OCI-LY3 (cell line): ENCODE measurements around the gene TMEM17.

ENCODE experiments used
- H2AFZ ChIP-seq: fragments of 200-600, 300-600 bp; shearing (Covaris generic); 2 replicates; pipeline ENCODE4 v1.6.0; 2014; ENCODE audit warnings: antibody characterized with exemption, low read depth, low read length
- H3K27ac ChIP-seq: fragments of 200-600, 300-600 bp; sonication (generic); 2 replicates; pipeline ENCODE4 v1.5.1; 2014; ENCODE audit warnings: mild to moderate bottlenecking, low read length, moderate library complexity, mixed read lengths
- H3K27me3 ChIP-seq: fragments of 200-600, 300-600 bp; sonication (generic); 2 replicates; pipeline ENCODE4 v1.6.1; 2014; ENCODE audit warnings: low read depth, low read length, mixed read lengths
- H3K36me3 ChIP-seq: fragments of 200-600, 300-600 bp; sonication (generic); replicated peaks from 2 replicates; pipeline ENCODE3; 2014; ENCODE audit warnings: low read depth, low read length, mixed read lengths
- H3K4me1 ChIP-seq: fragments of 300-600, 200-600 bp; sonication (generic); 2 replicates; pipeline ENCODE4 v1.6.1; 2014; ENCODE audit warnings: low read length, mixed read lengths
- H3K4me2 ChIP-seq: fragments of 200-600, 300-600 bp; sonication (generic); 2 replicates; pipeline ENCODE4 v1.6.1; 2014; ENCODE audit warnings: low read length, mixed read lengths
- H3K4me3 ChIP-seq: fragments of 300-600, 200-600 bp; sonication (generic); 2 replicates; pipeline ENCODE4 v1.5.1; 2014; ENCODE audit warnings: antibody characterized with exemption, mild to moderate bottlenecking, low read length, moderate library complexity
- H3K79me2 ChIP-seq: fragments of 300-600, 200-600 bp; shearing (Covaris generic); 2 replicates; pipeline ENCODE4 v1.6.1; 2014; ENCODE audit warnings: mild to moderate bottlenecking, low read length, mixed read lengths
- H3K9ac ChIP-seq: fragments of 300-600, 200-600 bp; shearing (Covaris generic); 2 replicates; pipeline ENCODE4 v1.6.0; 2014; ENCODE audit warnings: mild to moderate bottlenecking, low read length, moderate library complexity
- H3K9me3 ChIP-seq: fragments of 200-600, 300-600 bp; shearing (Covaris generic); 2 replicates; pipeline ENCODE4 v1.6.1; 2014; ENCODE audit warnings: low read length, mixed read lengths; ENCODE audit not compliant: insufficient read depth
- H4K20me1 ChIP-seq: fragments of 200-600, 300-600 bp; sonication (generic); 2 replicates; pipeline ENCODE4 v1.6.1; 2016; ENCODE audit warnings: low read length, mixed read lengths; ENCODE audit not compliant: insufficient read depth
- EZH2phosphoT487 ChIP-seq: fragments of 200-600 bp; shearing (Covaris generic); IDR thresholded peaks from 2 replicates; pipeline ENCODE4 v1.6.1; 2018; ENCODE audit warnings: antibody characterized with exemption, mixed run types, low read depth
- TF ChIP-seq, protein P1 (sequence below): fragments of 200-600, 300-600 bp; sonication (generic); IDR thresholded peaks from 2 replicates; pipeline ENCODE4 v1.5.1; 2014; ENCODE audit warnings: antibody characterized with exemption, low read length, low read depth

The TMEM17 gene

GRCh38 chr2:62461017-62461553, 44.9 kb downstream of the TMEM17 start:
- H3K27ac ChIP-seq = no peak overlapping the region
- H4K20me1 ChIP-seq = no peaks in the 10 kb centered on the region
- TF ChIP-seq EZH2phosphoT487 = no peak
- TF ChIP-seq, protein P1, sequence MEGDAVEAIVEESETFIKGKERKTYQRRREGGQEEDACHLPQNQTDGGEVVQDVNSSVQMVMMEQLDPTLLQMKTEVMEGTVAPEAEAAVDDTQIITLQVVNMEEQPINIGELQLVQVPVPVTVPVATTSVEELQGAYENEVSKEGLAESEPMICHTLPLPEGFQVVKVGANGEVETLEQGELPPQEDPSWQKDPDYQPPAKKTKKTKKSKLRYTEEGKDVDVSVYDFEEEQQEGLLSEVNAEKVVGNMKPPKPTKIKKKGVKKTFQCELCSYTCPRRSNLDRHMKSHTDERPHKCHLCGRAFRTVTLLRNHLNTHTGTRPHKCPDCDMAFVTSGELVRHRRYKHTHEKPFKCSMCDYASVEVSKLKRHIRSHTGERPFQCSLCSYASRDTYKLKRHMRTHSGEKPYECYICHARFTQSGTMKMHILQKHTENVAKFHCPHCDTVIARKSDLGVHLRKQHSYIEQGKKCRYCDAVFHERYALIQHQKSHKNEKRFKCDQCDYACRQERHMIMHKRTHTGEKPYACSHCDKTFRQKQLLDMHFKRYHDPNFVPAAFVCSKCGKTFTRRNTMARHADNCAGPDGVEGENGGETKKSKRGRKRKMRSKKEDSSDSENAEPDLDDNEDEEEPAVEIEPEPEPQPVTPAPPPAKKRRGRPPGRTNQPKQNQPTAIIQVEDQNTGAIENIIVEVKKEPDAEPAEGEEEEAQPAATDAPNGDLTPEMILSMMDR = no peak
- H3K4me2 ChIP-seq = no peak overlapping the region
- no peaks in the 10 kb centered on the region for H3K79me2 ChIP-seq
- no peak overlapping the region for H3K4me3 ChIP-seq
- H2AFZ ChIP-seq = no peak overlapping the region
- no peaks in the 10 kb centered on the region for H3K9me3 ChIP-seq
- H3K36me3 ChIP-seq = no peaks in the 10 kb centered on the region
- H3K4me1 ChIP-seq = peaks cover 6% of the 10 kb centered on the region; the same call in 1 of the 2 replicates
- no peak overlapping the region for H3K9ac ChIP-seq
- H3K27me3 ChIP-seq = no peaks in the 10 kb centered on the region

GRCh38 chr2:62460175-62460574, 45.8 kb downstream of the TMEM17 start:
- Histone ChIP-seq H3K4me1 (peaks cover 6% of the 10 kb centered on the region; the same call in 1 of the 2 replicates), H3K27ac (no peak overlapping the region), H3K4me2 (no peak overlapping the region), H3K9me3 (no peaks in the 10 kb centered on the region), H3K36me3 (no peaks in the 10 kb centered on the region), H3K27me3 (no peaks in the 10 kb centered on the region), H3K9ac (no peak overlapping the region), H4K20me1 (no peaks in the 10 kb centered on the region), H3K4me3 (no peak overlapping the region), H3K79me2 (no peaks in the 10 kb centered on the region), H2AFZ (no peak overlapping the region)
- TF ChIP-seq, protein P1 = no peak
- no peak for TF ChIP-seq EZH2phosphoT487

GRCh38 chr2:62459672-62460071, 46.3 kb downstream of the TMEM17 start:
- H3K27me3 ChIP-seq = no peaks in the 10 kb centered on the region
- no peak overlapping the region for H2AFZ ChIP-seq
- H3K36me3 ChIP-seq = no peaks in the 10 kb centered on the region
- H4K20me1 ChIP-seq = no peaks in the 10 kb centered on the region
- no peaks in the 10 kb centered on the region for H3K79me2 ChIP-seq
- H3K9ac ChIP-seq = no peak overlapping the region
- H3K4me2 ChIP-seq = no peak overlapping the region
- H3K9me3 ChIP-seq = no peaks in the 10 kb centered on the region
- no peak overlapping the region for H3K27ac ChIP-seq
- no peak overlapping the region for H3K4me3 ChIP-seq
- TF ChIP-seq, protein P1 = no peak
- no peak for TF ChIP-seq EZH2phosphoT487
- H3K4me1 ChIP-seq = peaks cover 6% of the 10 kb centered on the region; the same call in 1 of the 2 replicates

- Histone ChIP-seq H2AFZ (no peak overlapping the region), H3K79me2 (no peaks in the 10 kb centered on the region), H4K20me1 (no peaks in the 10 kb centered on the region), H3K4me3 (no peak overlapping the region), H3K9me3 (no peaks in the 10 kb centered on the region), H3K9ac (no peak overlapping the region), H3K4me2 (no peak overlapping the region), H3K27me3 (no peaks in the 10 kb centered on the region), H3K4me1 (peaks cover 6% of the 10 kb centered on the region; the same call in 1 of the 2 replicates), H3K27ac (no peak overlapping the region), H3K36me3 (no peaks in the 10 kb centered on the region)
- TF ChIP-seq, protein P1 = no peak
- TF ChIP-seq EZH2phosphoT487 = no peak
These were observed 46.9 kb downstream of the TMEM17 start for GRCh38 chr2:62459106-62459505.
